GM21529 (cell line): ENCODE results near the gene WNT5B.
"Not testable (repeated sequence)": the region's sequence is repeated elsewhere in the genome, so short reads cannot be mapped to it uniquely, and the experiment has no call there.

Experiments
- ATAC-seq: cut with Tn5 transposase; IDR thresholded peaks from one replicate; pipeline ENCODE4 v1.9.1; 2021; ENCODE audit not compliant: unreplicated experiment

Gene WNT5B

DNA sequence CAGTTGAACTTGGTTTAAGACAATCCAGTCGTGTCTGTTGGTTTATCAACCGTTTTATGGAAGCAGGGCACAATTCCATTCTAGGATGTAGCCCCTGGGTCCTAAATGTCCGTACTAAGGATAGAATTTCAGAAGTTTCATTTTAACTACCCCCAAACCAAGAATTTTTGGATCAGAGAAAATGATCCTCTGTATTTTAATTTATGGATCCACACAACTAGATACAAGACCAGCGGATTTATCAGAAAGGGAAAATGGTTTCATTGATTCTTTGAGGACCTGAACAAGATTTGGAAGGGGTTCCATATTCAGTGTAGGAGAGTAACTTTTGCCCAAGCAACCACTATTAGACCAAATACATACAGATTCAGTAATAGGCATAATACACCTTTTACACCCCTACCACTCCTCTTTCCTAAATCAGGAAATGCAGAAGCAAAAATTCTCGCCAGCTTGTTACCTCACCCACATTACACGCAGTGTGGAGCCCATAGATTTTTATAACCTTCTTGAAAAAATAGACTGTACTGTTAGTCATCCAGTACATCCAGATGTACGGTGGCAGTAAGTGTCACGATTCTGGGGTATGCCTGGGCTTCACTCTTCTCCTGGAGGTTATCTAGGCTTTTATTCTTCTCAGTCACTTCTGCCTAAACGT lies 33.2 kb upstream of the WNT5B start:
- no peak for ATAC-seq

GRCh38 chr12:1598757-1599156 lies 30.3 kb upstream of the WNT5B start:
- no peak for ATAC-seq

DNA sequence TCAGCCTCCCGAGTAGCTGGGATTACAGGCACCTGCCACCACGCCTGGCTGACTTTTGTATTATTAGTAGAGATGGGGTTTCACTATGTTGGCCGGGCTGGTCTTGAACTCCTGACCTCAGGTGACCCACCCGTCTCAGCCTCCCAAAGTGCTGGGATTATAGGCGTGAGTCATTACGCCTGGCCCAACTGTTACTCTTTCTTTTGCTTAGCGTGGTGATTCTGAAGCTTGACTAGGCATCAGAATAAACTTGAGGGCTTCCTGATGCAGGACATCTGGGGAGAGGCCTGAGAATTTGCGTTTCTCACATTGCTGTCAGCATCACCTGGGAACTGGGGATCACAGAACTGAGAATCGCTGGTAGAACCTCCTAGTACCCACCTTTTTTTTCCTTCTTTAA lies 26.3 kb upstream of the WNT5B start:
- not testable (repeated sequence) for ATAC-seq

GRCh38 chr12:1603269-1603993 lies 25.6 kb upstream of the WNT5B start:
- no peak for ATAC-seq

DNA sequence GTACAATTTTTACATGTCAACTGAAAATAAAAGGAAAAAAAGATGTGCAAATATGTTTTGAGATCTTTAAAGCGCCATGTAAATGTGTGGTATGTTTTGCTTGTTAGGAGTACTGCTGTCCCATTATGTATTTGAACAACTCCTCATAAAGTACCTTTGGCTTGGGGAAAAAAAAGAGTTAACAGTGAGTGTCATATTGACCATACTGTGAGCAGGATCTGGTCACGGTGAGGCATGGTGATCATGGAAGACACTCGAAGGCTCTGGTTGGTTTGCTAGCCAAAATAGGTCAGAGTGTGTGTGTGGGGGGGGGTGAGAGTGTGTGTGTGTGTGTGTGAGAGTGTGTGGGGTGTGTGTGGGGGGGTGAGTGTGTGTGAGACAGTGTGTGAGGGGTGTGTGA lies 24.6 kb upstream of the WNT5B start:
- no peak for ATAC-seq

GRCh38 chr12:1605129-1606020 lies 23.7 kb upstream of the WNT5B start:
- ATAC-seq: peak; percentile 36

DNA sequence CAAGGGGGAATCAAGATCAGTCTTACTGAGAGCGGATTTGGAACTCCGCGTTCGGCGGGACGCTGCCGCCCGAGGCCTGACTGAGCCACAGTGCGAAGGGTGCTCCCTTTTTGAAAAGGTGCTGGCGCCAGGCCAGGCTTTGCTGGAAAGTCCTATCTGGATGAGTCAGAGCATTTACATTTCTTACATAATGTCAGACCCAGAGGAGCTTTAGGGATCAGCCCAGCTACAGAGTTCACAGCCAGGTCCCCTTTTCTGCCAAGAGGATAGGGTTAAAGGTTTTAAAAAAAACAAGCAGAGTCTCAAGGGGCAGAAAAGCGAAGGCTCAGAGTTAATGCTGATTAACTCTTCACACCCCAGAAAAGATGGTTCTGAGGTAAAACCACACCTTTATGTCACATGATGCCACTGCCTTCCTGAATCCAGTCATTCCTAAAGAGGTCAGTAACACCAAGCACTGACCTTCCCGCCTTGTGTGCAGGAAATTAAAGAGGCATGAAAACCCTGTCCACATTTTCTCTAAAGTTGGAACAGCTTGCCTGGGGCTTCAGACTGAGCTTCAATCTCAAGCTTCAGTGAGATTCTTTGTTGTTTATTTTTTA lies 22.9 kb upstream of the WNT5B start:
- ATAC-seq: peak; percentile 76

DNA sequence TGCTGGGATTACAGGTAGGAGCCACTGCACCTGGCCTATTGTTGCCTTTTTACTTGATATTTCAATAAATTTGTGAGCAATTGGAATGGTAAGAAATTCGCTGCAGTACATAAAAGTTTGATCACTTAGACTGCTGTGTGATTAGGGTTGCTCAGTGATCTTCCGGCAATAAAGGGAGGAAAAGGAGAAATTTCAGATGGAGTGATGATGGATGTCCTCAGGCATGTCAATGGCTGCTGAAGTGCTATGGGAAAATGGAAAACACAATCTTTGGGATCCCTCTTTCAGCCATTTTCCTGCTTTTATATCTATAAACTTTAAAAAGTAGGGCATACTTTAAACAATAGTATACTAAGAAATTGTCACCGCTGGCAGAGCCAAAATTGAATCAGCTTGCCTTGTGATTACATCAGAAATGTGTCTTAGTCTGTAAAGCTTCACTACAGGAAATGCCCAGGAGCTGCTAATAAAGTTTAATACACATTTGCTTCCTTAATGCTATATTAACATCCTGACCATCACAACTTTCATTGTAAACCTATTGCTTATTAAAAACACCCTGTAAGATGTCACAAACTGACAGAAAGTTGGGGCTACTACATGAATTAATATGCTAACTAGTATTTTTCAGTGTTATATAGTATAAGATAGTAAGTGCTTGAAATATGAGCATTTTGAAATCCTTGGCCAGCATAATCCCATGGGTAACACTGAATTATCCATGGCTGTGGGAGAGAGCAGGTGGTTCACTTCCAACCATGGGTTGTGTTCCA lies 20.9 kb upstream of the WNT5B start:
- no peak for ATAC-seq

DNA sequence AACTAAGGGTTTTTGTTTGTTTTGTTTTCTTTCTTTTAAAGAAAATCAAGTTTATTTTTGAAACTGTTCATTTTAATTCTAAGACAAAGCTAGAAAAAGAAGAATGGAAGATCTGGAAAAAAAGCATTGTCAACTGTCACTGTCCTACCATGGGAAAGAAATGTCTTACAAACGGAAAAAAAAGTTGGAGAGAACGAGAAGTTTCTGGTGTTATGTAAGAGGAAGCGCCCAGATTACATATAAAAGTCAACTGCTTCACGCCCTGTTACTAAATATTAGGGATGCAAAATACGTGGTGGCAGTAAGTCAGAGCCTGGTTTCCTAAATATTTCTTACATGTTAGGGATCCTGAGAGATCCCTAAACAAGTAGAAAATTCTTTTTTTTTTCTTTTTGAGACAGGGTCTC lies 20.3 kb upstream of the WNT5B start:
- ATAC-seq: no peak

- no peak for ATAC-seq
Observed at GRCh38 chr12:1610072-1610643, 18.9 kb upstream of the WNT5B start.

- no peak for ATAC-seq
Observed at GRCh38 chr12:1611803-1612572, 17.0 kb upstream of the WNT5B start.

DNA sequence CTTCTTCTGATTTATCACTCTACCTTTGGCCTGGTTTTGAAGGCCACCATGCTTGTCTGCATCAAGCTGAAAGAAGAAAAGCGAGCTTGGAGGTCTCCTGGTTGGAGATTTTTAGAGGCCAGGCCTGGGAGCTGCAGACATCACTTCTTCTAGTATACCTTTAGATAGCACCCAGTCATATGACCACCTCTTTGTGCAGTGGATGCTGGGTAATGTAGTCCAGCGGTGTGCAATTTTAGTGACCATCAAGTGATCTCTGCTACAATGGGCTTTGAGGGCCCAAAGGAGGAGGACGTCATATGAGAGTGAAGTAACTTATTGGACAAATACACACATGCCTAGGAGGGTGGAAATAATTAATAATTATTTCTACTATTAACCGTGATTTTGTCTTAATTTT lies 15.2 kb upstream of the WNT5B start:
- no peak for ATAC-seq

- ATAC-seq: no peak
Observed at GRCh38 chr12:1614360-1614759, 14.7 kb upstream of the WNT5B start.

GRCh38 chr12:1616233-1617066 lies 12.6 kb upstream of the WNT5B start:
- ATAC-seq: no peak

- no peak for ATAC-seq
Observed at GRCh38 chr12:1618489-1618888, 10.5 kb upstream of the WNT5B start.

- ATAC-seq: no peak
Observed at GRCh38 chr12:1619159-1619558, 9.9 kb upstream of the WNT5B start.

- peak; percentile 46 for ATAC-seq
Observed at GRCh38 chr12:1619587-1619986, 9.4 kb upstream of the WNT5B start.

DNA sequence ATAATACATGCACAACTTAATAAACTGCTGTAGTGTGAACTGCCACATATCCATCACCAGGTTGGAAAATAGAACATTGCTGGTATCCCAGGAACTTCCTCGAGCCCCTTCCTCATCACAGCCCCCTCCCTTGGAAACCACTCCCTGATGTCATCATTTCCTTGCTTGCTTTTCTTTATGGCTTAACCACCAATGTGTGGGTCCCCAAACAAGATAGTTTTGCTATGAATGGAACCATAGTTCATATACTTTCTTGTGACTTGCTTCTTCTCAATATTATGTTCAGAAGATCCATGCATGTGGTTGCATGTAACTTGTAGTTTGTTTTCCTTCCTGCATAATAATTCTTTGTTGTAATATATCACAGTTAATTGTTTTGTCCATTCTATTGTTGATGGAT lies 8.9 kb upstream of the WNT5B start:
- ATAC-seq: no peak

DNA sequence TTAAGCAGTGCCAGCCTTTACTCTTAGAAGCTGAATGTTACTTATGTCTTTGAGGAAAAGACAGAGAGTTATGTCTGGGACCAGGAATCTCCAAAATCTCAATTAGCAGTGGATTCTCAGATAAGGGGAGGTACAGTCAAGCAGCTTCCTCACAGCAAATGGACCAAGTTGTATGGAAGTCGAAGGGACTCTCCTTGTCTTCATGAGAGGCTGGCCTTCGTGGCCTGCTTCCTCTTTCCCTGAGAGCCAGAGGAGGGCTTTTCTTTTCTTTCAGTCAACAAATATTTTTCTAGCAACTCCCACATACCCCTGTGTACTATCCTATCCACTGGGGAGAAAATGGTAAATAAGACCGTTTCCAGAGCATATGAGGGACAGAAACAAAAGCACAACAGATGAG lies 6.6 kb upstream of the WNT5B start:
- no peak for ATAC-seq
